Bone marrow (tissue), 2 donors: ENCODE results near the gene CFB.
A peak's percentile ranks its signal among the peaks of the same experiment; 100 is the strongest.
"Not testable (repeated sequence)": the region's sequence is repeated elsewhere in the genome, so short reads cannot be mapped to it uniquely, and the experiment has no call there.

Source experiments
- DNase-seq, 2 donors: peaks; one replicate each; lab custom pipeline; 2025; lab: John Stamatoyannopoulos, UW

Gene CFB

GRCh38 chr6:31971279-31971992 is 25.5 kb downstream of the CFB start:
- DNase-seq, result no peak

DNA sequence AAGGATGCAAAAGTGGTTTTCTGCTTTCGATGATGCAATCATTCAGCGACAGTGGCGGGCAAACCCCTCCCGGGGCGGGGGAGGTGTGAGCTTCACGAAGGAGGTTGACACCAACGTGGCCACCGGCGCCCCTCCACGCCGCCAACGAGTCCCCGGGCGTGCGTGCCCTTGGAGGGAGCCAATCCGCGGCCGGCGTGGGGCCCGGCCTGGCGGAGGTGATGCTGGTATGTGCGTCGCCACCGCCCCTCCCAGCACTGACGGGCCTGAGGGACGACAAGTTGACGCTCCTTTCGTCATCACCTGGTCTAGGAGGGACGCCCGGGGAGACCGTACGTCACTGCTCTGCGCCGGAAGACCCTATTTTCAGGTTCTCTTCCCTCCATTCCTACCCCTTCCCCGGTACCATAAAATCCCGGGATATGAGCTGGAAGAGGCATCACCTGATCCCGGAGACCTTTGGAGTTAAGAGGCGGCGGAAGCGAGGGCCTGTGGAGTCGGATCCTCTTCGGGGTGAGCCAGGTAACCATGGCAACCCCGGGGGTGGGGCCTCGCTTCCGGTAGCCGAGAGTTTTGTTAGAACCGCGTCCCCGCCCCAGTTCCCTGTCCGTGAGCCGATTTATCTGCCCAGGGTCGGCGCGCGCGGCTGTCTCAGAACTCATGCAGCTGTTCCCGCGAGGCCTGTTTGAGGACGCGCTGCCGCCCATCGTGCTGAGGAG is 26.3 kb downstream of the CFB start, which contains the start of gene DXO:
DXO (minus strand) TSS at position 146 of the 716 bp plus-strand sequence. CDS start 463 bp downstream, outside the sequence.
- DNase-seq, result peak; percentile 89 to 99

DNA sequence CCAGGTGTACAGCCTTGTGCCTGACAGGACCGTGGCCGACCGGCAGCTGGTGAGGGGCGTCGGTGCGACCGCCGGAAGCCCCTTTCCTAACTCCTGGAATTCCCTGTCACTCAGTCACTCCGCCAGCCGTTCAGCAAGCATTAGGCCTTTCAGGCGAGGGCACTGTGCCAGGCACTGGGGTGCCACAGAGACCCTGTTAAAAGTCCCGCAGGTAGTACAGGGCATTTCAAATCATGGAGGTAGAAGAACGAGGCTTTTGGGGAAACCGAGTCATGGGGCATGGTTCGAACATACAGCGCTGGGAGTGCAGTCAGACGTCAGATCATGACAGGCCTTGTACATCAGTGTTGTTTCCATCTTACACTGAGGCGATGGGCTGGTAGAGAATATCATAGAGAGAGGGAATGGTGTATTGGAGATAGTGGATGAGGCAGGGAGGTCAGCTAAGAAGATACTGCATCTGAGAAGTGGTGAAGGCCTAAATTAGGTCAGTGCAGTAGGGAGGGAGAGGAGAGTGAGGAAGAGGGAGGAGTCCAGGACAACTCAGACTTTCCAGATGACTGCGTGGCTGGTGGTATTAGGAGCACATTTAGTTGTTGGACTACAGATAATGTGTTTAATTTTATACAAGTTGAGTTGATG is 26.9 kb downstream of the CFB start:
- no peak for DNase-seq

GRCh38 chr6:31976065-31976464 is 30.2 kb downstream of the CFB start:
- not testable (repeated sequence) for DNase-seq

GRCh38 chr6:31977816-31978431 is 32.0 kb downstream of the CFB start:
- DNase-seq, result no peak

- no peak for DNase-seq
These were observed 32.9 kb downstream of the CFB start for GRCh38 chr6:31978831-31979230.

DNA sequence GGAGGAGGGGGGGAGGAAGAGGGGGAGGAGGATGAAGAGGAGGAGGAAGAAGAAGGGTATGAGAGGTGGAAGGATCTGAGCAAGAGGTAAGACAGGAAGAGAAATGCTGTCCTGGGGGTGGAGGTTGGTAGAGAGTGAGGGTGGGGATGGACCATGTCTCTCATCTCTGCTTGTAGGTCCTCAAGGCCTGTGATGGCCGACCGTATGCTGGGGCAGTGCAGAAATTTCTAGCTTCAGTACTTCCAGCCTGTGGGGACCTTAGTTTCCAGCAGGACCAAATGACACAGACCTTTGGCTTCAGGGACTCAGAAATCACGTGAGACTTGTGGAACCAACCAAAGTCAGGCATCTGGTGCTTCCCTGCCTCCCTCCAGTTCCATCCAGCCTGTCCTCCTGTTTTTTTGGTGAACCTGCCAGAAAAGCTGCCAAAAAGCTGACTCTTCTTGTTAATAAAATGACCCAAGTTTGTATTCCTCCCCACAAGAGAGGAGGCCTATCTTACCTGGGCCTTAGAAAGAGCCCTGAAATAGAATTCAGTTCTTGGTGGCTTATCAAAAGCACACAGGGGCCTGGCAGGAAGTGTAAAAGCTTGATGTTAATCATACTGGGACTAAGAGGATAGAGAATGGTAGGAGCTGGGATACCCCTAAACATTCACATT is 33.5 kb downstream of the CFB start:
- DNase-seq, result no peak

- not testable (repeated sequence) for DNase-seq
These were observed 34.4 kb downstream of the CFB start for GRCh38 chr6:31980195-31980876.

DNA sequence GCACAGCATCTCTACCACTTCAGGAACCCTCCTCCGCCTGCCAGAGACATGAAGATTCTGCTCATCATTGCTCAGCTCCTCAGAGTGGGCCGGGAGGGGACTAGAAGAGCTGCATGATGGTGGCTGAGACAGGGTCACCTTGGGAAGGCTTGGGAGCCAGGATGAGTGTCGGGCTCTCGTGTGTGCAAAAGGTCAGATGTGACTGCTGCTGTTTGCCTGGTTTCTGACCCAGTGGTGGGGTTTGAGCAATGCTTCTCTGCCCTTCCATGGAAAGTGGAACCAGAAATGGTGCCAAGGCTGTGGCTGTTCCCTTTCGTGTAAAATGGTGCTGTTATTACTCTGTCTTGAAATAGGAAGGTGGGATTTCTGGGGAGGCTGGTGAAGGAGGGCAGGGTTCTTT is 35.1 kb downstream of the CFB start:
- DNase-seq, result not testable (repeated sequence)

- not testable (repeated sequence) for DNase-seq
These were observed 35.8 kb downstream of the CFB start, which contains the start of gene C4A for GRCh38 chr6:31981744-31982143. C4A (plus strand) TSS chr6:31982057; CDS start chr6:31982108, 51 bp downstream.

- not testable (repeated sequence) for DNase-seq
These were observed 43.5 kb downstream of the CFB start for GRCh38 chr6:31989363-31989762.

GRCh38 chr6:31994421-31994820 is 48.5 kb downstream of the CFB start:
- DNase-seq, result not testable (repeated sequence)

- DNase-seq, result not testable (repeated sequence)
These were observed 50.5 kb downstream of the CFB start for GRCh38 chr6:31996385-31996784.
